NCI-H748 treated with DMSO at 0.1 percent for 48 hours (cell line): ENCODE results near the gene CLEC7A.
A peak's percentile ranks its signal among the peaks of the same experiment; 100 is the strongest.

Source experiments
- DNase-seq: peaks from one replicate; lab custom pipeline; 2025; lab: John Stamatoyannopoulos, UW

The CLEC7A gene

GRCh38 chr12:10130042-10130441 is at the start of gene CLEC7A:
Gene CLEC7A (minus strand): TSS chr12:10130199. CDS start chr12:10130082, 117 bp downstream.
- DNase-seq: peak; percentile 1

DNA sequence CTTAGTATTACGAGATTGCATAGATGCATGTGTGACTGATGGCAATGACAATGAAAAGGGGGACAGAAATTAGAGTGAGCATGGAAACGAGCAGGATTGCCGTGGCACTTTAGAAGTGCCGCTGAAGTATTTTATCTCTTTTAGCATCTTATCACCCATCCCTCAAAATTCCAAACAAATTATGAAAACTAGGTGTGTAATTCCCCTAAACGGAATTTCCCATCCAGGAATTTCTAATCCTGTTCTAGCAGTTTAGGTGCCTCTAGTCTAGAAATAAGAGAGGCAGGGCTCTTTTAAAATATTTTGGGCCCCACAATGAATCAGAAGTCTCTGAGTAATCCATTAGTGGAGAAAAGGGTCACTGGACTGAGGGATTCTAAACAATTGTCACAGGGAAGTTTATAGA is 49.8 kb upstream of the CLEC7A start:
- no peak for DNase-seq

DNA sequence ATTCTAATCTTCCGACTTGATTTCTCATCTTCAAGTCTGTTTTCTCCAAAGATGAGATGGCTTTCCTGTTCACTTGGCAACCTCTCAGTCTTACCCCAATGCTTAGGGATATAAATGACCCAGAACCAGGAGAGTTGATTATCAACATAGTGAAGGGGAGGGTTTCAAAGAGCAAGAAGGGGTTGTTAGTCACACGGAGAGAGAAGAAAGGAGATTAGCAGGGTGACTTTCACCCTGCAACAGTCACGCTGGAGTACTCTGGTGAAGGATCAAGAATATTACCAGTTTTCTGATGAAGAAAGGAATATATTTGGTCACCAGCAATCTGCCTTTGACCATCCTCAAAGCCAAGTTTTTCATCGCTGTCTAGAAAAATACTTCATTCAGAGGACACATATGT is 48.8 kb upstream of the CLEC7A start, which contains the start of gene TMEM52B:
Gene TMEM52B (plus strand): TSS at position 212 of the 400 bp plus-strand sequence. CDS start 543 bp downstream, outside the sequence.
- no peak for DNase-seq

GRCh38 chr12:10175846-10176636 is 46.0 kb upstream of the CLEC7A start:
- DNase-seq: no peak

DNA sequence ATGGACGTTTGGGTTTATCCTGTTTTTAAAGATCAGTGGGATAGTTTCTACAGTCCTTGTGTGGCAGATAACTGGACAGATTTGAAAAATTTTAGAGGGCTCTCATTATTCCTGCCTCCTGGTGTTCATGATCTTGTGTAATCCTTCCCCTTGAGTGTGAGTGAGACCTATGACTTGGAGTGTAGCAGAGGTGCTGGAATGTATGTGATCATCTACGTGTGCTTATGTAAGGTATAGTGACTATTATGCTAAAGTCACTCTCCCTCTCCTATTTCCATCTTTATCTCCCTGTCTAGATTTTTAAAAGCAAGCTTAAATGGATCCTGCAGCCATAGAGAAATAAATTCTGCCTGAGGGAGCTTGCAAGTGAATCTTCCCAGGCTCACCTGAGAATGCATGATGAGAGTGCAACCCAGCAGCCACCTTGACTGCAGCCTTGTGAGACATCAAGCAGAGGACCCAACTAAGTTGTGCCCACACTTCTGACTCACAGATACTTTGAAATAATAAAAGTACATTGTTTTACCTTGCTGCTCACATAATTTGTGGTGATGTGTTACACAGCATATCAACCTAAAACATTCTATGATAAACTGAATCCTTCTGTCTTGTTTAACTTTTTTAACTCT is 45.1 kb upstream of the CLEC7A start:
- no peak for DNase-seq

DNA sequence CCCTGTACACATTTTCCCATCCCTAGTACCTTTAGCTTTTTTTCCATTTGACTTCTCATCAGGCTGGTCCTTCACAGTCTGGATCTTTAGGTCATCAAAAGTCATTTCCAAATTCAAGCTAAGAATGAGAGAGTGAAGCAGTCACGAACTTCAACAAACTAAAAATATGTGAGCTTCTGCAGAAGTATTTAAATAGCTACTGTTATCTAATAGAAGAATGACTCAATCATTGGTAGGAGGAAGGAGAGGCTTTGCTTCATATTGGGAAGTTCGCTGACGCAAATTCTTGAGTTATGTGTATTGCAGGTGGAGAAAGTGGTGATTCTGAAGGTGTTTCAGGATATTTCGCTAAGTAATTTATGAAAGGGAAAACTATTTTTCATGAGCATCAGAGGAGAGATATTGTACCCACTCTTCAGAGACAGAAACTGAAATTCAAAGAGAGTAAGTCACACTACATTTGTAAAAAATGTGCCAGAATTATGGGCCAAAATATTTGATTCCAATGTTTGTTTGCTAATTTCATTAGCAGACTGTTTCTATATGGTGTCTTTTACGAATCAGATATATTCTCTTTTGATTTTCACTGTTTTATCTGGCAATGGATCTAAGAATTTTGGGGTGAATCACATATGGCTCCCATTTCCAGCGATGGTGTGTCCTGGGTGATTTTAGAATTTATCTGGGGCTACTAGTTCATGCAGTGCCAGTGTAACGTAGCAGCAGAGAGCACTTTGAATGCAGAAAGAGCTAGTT is 42.2 kb upstream of the CLEC7A start, which contains the start of gene OLR1:
Gene OLR1 (minus strand): TSS at position 160 of the 756 bp plus-strand sequence. CDS start 55 bp downstream, at position 105.
- DNase-seq: no peak

DNA sequence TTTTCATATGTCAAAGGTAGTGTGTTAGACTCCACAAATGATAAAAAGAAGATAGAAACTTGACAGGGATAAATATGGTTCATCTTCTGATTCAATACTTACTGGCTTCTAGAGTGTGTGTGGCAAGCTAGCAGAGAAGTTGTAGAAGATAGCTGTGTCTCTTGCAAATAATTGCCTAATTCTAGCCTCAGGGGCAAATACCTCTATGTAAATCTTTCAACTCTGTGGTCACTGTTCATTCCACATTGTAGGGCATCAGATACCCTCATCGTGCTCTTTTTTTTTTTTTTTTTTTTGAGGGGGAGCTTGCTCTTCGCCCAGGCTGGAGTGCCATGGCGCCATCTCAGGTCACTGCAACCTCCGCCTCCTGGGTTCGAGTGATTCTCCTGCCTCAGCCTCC is 40.2 kb upstream of the CLEC7A start:
- no peak for DNase-seq

DNA sequence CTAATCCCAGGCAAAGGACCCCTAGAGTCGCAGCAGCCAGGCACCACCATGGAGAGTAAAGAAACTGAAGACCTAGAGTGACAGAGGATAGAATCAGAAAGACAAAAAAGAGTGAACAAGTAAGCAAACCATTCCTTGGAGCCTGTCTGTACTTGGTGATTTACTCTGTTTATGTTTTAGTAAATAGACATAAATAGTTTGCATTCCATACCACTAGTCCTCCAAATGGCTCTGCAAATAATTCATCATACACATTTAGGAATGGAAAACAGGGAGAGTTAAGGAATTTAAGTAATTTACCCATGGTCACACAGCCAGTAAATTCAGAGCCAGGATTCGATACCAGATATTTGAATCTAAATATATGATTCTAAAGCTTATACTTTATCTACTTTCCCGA is 39.1 kb upstream of the CLEC7A start:
- no peak for DNase-seq

DNA sequence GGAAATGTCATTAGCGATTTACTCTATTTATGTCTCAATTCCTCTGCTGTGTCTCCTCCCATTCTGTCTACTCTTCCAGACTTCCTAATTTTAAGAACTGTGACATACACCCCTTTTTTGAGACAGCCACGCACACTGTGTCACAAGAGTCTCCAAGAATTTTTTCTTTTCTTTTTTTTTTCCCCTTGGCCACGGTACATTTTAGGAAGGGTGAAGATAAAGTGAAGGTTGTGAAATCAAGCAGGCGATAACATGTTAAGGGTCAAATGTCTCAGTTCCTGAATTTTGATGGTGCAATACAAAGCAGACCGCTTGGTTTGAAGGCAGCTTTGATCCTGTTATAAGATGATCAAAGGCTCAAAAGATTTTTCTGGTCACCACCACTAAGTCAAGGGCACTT is 37.6 kb upstream of the CLEC7A start:
- no peak for DNase-seq

- no peak for DNase-seq
Measured at GRCh38 chr12:10165421-10165820, 35.4 kb upstream of the CLEC7A start.

- no peak for DNase-seq
Measured at GRCh38 chr12:10163084-10163483, 33.1 kb upstream of the CLEC7A start.

GRCh38 chr12:10160617-10161385 is 30.8 kb upstream of the CLEC7A start:
- DNase-seq: no peak

- no peak for DNase-seq
Measured at GRCh38 chr12:10159280-10159679, 29.3 kb upstream of the CLEC7A start.

DNA sequence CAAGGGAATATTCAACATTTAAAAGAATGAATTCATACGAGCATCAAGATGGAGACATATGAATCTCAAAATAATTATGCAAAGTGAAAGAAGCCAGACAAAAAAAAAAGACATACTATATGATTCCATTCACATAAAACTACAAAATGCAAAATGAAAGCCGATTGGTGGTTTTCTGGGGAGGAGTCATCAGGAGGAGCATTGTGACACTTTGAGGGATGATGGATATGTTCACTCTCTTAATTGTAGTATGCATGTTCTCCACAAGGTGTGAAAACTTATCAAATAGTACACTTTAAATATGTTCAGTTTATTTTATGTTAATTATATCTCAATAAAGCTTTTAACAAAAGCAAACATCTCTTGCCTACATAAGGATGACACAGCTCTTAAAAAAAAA is 28.4 kb upstream of the CLEC7A start:
- DNase-seq: no peak

DNA sequence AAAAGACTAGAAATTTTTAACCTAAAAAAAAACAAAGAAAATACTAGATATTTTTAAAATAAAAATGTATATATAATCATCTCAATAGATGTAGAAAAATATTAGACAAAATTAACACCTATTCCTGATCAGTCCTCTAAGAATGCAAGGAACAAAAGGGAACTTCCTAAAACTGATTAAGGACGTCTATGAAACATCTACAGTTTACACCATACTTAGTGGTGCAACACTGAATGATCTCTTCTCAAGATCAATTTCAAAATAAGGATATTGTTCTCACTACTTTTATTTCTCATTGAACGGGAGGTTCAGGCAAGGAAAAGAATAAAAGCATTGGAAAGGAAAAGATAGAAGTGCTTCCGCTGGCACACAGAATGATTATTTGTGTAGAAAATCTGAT is 26.0 kb upstream of the CLEC7A start:
- DNase-seq: no peak

GRCh38 chr12:10154145-10154496 is 24.1 kb upstream of the CLEC7A start:
- DNase-seq: no peak

- peak; percentile 30 for DNase-seq
Measured at GRCh38 chr12:10153271-10154144, 23.5 kb upstream of the CLEC7A start.

DNA sequence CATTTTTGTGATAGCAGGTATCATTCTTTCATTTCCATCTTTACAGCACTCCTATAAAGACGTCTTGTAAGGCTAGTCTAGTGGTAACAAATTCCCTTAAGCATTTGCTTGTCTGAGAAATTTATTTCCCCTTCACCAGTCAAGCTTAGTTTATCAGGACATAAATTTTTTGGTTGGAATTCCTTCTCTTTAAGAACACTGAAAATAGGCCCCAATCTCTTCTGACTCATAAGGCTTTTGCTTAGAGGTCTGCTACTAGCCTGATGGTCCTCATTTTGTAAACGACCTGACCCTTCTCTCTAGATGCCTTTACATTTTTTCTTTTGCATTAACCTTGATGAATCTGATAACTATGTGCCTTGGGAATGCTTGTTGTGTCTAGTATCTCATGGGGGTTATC is 21.6 kb upstream of the CLEC7A start:
- no peak for DNase-seq

- DNase-seq: no peak
Measured at GRCh38 chr12:10147714-10148403, 17.9 kb upstream of the CLEC7A start.

GRCh38 chr12:10142976-10143589 is 13.1 kb upstream of the CLEC7A start:
- no peak for DNase-seq
